Activated CD8-positive, alpha-beta T cell treated with anti-CD3 and anti-CD28 coated beads for 36 hours (primary cell): ENCODE results near the gene SPAG16. TPM values are rescaled to one million over a fixed set of nuclear protein-coding genes. Genes with fewer than 3 reads are reported as not detected.

Experiments
- ATAC-seq: fragments of 200-7000 bp; cut with Tn5 transposase; one replicate; pipeline ENCODE4 v1.10.0; 2021; ENCODE audit warnings: mild to moderate bottlenecking, moderate library complexity
- CTCF ChIA-PET: fragments of 350-600 bp; sonication (Branson Sonifier 250); formaldehyde crosslinking; loops from one replicate; lab custom pipeline; 2021; ENCODE audit warnings: antibody characterized with exemption; lab: Charles Lee
- POLR2A ChIA-PET: fragments of 350-600 bp; sonication (Branson Sonifier 250); formaldehyde crosslinking; loops from one replicate; lab custom pipeline; 2021; ENCODE audit warnings: antibody characterized with exemption; lab: Charles Lee
- DNase-seq: peaks from one replicate; pipeline ENCODE4 v3.0.0-alpha.2; 2020
- H3K27ac Mint-ChIP-seq: one replicate; pipeline ENCODE4 v1.8.0; 2021; ENCODE audit warnings: mild to moderate bottlenecking, mixed read lengths
- H3K27me3 Mint-ChIP-seq: one replicate; pipeline ENCODE4 v1.8.0; 2021; ENCODE audit warnings: mixed read lengths
- H3K36me3 Mint-ChIP-seq: one replicate; pipeline ENCODE4 v1.8.0; 2021; ENCODE audit warnings: low read depth, mixed read lengths
- H3K4me1 Mint-ChIP-seq: one replicate; pipeline ENCODE4 v1.8.0; 2021; ENCODE audit warnings: low read depth, mixed read lengths
- H3K4me3 Mint-ChIP-seq: one replicate; pipeline ENCODE4 v1.8.0; 2021; ENCODE audit warnings: mild to moderate bottlenecking, moderate library complexity, mixed read lengths
- H3K9me3 Mint-ChIP-seq: one replicate; pipeline ENCODE4 v1.8.0; 2021; ENCODE audit warnings: mixed read lengths
- intact Hi-C: fragments of 100-400 bp; cut with micrococcal nuclease; formaldehyde crosslinking; loops from one replicate; pipeline ENCODE4 v1.10.0; 2022
- total RNA-seq, 2 experiments: library from RNA; stranded (reverse); gene quantifications; one replicate each; pipeline ENCODE4 v1.2.3, GENCODE V29; 2021
- TF ChIP-seq, protein P1 (sequence below): fragments of 200-600 bp; IDR thresholded peaks from one replicate; pipeline ENCODE4 v1.8.0; 2022; ENCODE audit warnings: antibody characterized with exemption, mild to moderate bottlenecking

The SPAG16 gene
- total RNA-seq, 2 experiments from 2014 or later, result 9.4 to 11.7 TPM

DNA sequence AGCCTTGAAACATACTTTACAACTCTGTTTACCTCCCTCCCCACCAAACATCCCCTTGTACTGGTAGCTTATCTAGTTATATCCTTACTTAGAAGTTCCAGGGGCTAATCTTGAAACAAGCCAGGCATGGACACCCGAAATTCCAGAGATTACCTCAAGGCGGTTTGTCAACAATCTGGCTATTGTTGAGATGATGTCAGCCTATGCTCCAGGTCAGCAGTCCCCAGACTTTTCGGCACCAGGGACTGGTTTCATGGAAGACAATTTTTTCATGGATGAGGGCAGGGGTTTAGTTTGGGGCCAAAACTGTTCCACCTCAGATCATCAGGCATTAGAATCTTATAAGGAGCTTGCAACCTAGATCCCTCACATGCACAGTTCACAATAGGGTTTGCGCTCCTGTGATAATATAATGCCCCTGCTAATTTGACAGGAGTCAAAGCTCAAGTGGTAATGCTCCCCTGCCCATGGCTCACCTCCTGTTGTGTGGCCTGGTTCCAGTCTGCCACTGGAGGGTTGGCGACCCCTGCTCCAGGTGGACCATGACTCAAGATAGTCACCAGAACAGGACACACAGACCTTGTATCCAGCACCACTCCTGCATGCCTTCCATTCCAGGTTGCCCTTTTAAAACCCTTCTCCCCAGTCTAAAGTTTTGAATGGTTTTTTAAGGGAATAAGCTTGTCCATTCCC lies 171.2 kb downstream of the SPAG16 start:
- CTCF ChIA-PET, result no interaction called here
- H3K4me1 Mint-ChIP-seq, result no peaks in the 10 kb centered on the region
- TF ChIP-seq, protein P1, sequence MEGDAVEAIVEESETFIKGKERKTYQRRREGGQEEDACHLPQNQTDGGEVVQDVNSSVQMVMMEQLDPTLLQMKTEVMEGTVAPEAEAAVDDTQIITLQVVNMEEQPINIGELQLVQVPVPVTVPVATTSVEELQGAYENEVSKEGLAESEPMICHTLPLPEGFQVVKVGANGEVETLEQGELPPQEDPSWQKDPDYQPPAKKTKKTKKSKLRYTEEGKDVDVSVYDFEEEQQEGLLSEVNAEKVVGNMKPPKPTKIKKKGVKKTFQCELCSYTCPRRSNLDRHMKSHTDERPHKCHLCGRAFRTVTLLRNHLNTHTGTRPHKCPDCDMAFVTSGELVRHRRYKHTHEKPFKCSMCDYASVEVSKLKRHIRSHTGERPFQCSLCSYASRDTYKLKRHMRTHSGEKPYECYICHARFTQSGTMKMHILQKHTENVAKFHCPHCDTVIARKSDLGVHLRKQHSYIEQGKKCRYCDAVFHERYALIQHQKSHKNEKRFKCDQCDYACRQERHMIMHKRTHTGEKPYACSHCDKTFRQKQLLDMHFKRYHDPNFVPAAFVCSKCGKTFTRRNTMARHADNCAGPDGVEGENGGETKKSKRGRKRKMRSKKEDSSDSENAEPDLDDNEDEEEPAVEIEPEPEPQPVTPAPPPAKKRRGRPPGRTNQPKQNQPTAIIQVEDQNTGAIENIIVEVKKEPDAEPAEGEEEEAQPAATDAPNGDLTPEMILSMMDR, result no peak
- H3K4me3 Mint-ChIP-seq, result no peak overlapping the region
- H3K36me3 Mint-ChIP-seq, result no peaks in the 10 kb centered on the region
- no peaks in the 10 kb centered on the region for H3K27me3 Mint-ChIP-seq
- POLR2A ChIA-PET, result no interaction called here
- intact Hi-C loops, result no loop called here
- H3K27ac Mint-ChIP-seq, result no peak overlapping the region
- H3K9me3 Mint-ChIP-seq, result no peaks in the 10 kb centered on the region
- no peak for DNase-seq
- no peak for ATAC-seq

DNA sequence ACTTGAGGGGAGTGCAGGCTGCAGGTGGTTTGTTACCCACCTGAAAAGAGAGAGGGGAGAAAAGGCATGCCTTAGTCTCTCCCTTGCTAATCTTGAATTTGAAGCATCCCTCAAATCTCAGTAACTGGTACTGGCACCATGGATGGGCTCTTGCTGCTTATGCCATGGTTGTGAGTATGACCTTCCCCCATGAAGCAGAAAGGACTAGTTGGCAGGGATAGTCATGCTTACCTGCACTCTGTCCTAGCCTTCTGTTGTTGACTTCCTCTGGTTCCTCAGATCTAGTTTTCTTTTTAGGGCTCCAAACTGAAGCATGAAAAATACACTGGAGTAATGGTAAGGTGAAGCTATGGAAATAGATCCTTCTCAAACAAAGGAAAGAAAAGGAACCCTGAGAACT lies 191.2 kb downstream of the SPAG16 start:
- H3K36me3 Mint-ChIP-seq, result no peaks in the 10 kb centered on the region
- peaks cover 25% of the 10 kb centered on the region for H3K9me3 Mint-ChIP-seq
- ChIA-PET POLR2A (no interaction called here), CTCF (interaction anchor here (0.8 kb wide), 1 partner anchor 10 kb away, joined by 3 read pairs; no protein-coding TSS in a partner anchor)
- no peak for ATAC-seq
- no peak overlapping the region for H3K4me3 Mint-ChIP-seq
- no peak for DNase-seq
- TF ChIP-seq, protein P1, result no peak
- no peaks in the 10 kb centered on the region for H3K4me1 Mint-ChIP-seq
- no peak overlapping the region for H3K27ac Mint-ChIP-seq
- intact Hi-C loops, result no loop called here
- H3K27me3 Mint-ChIP-seq, result no peaks in the 10 kb centered on the region

DNA sequence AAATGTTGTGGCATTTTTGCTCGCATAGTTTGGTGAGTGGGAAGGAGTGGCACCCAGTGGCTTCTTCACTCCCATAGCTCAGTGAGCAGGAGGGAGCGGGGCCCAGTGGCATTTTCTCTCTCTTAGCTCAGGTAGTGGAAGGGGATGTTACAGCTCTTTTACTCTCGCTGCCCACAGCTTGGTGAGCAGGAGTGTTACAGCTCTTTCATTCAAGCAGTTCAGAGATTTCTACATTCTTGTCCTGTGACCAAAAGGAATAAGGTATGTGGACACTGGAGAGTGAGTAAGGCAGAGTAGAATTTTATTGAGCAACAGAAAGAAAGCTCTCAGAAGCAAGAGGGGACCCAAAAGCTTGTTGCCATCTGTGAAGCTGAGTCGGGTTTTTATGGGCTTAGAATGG lies 192.4 kb downstream of the SPAG16 start:
- Mint-ChIP-seq H3K4me3 (no peak overlapping the region), H3K27me3 (no peaks in the 10 kb centered on the region), H3K36me3 (no peaks in the 10 kb centered on the region), H3K4me1 (no peaks in the 10 kb centered on the region), H3K27ac (no peak overlapping the region), H3K9me3 (peaks cover 25% of the 10 kb centered on the region)
- POLR2A ChIA-PET, result no interaction called here
- DNase-seq (no peak), ATAC-seq (no peak)
- TF ChIP-seq, protein P1, result no peak
- intact Hi-C loops, result no loop called here
- CTCF ChIA-PET, result no interaction called here

DNA sequence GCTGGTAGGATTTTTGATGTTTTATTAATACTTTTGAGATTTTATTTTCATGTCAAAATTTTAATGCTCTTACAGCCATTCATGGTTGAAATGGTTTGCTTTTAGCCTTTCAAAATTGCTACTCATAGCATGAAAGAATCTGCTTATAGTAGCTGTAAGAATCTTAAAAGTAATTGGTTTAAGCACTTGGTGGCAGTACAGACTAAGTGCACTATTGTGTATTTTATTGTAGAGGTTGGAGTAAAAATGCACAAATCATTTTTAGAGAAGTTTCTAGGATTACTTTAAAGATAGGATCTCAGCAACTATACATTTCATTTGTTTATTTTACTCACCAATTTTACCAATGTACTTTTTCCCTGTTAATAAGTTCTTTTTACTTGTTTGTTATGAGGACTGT lies 205.8 kb downstream of the SPAG16 start:
- Mint-ChIP-seq H3K4me3 (no peak overlapping the region), H3K36me3 (no peaks in the 10 kb centered on the region), H3K4me1 (no peaks in the 10 kb centered on the region), H3K9me3 (no peaks in the 10 kb centered on the region), H3K27ac (no peak overlapping the region), H3K27me3 (no peaks in the 10 kb centered on the region)
- DNase-seq (no peak), ATAC-seq (no peak)
- intact Hi-C loops, result no loop called here
- POLR2A ChIA-PET, result no interaction called here
- TF ChIP-seq, protein P1, result no peak
- CTCF ChIA-PET, result no interaction called here

DNA sequence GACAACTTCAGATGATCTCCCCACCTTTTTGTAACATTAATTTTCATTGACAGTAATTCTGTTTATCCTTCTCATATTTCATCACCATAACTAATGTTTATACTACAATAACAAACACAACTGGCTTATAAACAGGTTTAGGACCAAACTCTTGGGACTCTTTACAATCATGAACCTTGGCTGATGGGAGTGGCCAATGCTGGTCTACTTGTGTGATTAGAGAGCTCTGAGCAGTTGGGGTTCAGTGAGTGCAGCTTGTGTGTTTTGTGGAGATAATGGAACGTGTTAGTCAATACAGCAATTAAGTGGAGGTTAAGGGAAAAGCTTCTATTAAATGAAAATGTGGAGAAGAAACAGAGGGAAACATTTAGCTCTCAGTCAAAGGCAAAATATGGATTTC lies 207.1 kb downstream of the SPAG16 start:
- Mint-ChIP-seq H3K4me3 (no peak overlapping the region), H3K4me1 (no peaks in the 10 kb centered on the region), H3K27me3 (no peaks in the 10 kb centered on the region), H3K36me3 (no peaks in the 10 kb centered on the region), H3K9me3 (no peaks in the 10 kb centered on the region), H3K27ac (no peak overlapping the region)
- CTCF ChIA-PET, result interaction anchor here (0.6 kb wide), 1 partner anchor 1779 kb away, joined by 4 read pairs; no protein-coding TSS in a partner anchor
- ATAC-seq, result no peak
- TF ChIP-seq, protein P1, result no peak
- no peak for DNase-seq
- POLR2A ChIA-PET, result no interaction called here
- intact Hi-C loops, result no loop called here
